WERI-Rb-1 (cell line): ENCODE data around the gene HIF3A.

Experiments
- DNase-seq: peaks from one replicate; pipeline ENCODE4 v3.0.0-alpha.2; 2020
- H3K27ac ChIP-seq: fragments of 250-450 bp; sonication (Bioruptor Pico); 2 replicates; pipeline ENCODE4 v1.5.1; 2020; ENCODE audit warnings: mild to moderate bottlenecking, moderate library complexity
- H3K27me3 ChIP-seq: fragments of 250-450 bp; sonication (Bioruptor Pico); 2 replicates; pipeline ENCODE4 v1.5.1; 2021; ENCODE audit warnings: mild to moderate bottlenecking, low read depth, moderate library complexity; ENCODE audit not compliant: insufficient read depth, severe bottlenecking
- H3K36me3 ChIP-seq: fragments of 250-450 bp; sonication (Bioruptor Pico); 2 replicates; pipeline ENCODE4 v1.5.1; 2020; ENCODE audit warnings: mild to moderate bottlenecking, moderate library complexity
- H3K4me3 ChIP-seq: 2 replicates; pipeline ENCODE4 v1.5.1; 2011; ENCODE audit warnings: low read depth, mild to moderate bottlenecking, control low read depth, low read length
- H3K9me3 ChIP-seq: fragments of 250-450 bp; sonication (Bioruptor Pico); 2 replicates; pipeline ENCODE4 v1.5.1; 2021; ENCODE audit warnings: mild to moderate bottlenecking, moderate library complexity; ENCODE audit not compliant: severe bottlenecking
- TF ChIP-seq, protein P1 (sequence below): IDR thresholded peaks from 2 replicates; pipeline ENCODE4 v1.5.1; 2011; ENCODE audit warnings: low read depth, mild to moderate bottlenecking, control low read depth, inconsistent platforms, low read length

Gene HIF3A

DNA sequence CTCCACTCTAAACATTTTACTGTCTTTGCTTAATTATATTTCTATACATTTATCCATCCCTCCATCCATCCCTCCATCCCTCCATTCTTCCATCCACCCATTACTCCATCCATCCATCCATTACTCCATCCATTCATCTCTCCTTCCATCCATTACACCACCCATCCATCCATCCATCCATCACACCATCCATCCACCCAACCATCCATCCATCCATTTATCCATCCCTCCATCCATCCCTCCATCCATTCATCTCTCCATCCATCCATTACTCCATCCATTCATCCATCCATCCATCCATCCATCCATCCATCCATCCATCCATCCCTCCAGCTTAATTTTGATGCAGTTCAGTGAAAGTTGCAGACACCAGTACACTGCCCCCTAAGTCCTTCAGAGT lies 5.0 kb upstream of the HIF3A start:
- no peaks in the 10 kb centered on the region for H3K27me3 ChIP-seq
- H3K36me3 ChIP-seq: no peaks in the 10 kb centered on the region
- no peak overlapping the region for H3K27ac ChIP-seq
- no peak for DNase-seq
- TF ChIP-seq, protein P1, sequence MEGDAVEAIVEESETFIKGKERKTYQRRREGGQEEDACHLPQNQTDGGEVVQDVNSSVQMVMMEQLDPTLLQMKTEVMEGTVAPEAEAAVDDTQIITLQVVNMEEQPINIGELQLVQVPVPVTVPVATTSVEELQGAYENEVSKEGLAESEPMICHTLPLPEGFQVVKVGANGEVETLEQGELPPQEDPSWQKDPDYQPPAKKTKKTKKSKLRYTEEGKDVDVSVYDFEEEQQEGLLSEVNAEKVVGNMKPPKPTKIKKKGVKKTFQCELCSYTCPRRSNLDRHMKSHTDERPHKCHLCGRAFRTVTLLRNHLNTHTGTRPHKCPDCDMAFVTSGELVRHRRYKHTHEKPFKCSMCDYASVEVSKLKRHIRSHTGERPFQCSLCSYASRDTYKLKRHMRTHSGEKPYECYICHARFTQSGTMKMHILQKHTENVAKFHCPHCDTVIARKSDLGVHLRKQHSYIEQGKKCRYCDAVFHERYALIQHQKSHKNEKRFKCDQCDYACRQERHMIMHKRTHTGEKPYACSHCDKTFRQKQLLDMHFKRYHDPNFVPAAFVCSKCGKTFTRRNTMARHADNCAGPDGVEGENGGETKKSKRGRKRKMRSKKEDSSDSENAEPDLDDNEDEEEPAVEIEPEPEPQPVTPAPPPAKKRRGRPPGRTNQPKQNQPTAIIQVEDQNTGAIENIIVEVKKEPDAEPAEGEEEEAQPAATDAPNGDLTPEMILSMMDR: no peak
- H3K4me3 ChIP-seq: no peak overlapping the region
- peaks cover 16% of the 10 kb centered on the region for H3K9me3 ChIP-seq

DNA sequence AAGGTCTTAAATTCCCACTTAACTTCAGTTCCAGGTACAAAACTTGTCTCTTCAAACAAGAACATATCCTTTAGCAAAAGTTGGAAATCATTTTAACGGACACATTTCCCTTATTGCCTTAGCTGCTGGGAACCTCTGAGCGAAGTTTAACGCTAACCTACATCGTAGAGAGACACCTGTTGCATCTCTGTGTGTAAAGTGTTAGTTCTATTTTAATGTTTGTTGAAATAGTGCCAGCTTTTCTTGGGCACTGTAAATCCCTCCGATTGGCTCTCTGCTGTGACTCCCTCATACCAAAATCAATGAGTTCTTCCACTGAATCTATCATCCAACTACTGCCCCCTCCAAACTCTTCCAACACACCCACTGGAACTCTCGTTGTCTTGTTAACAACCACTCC lies 2.3 kb upstream of the HIF3A start:
- Histone ChIP-seq H3K27ac (no peak overlapping the region), H3K9me3 (peaks cover 14% of the 10 kb centered on the region), H3K36me3 (no peaks in the 10 kb centered on the region), H3K27me3 (no peaks in the 10 kb centered on the region), H3K4me3 (no peak overlapping the region)
- TF ChIP-seq, protein P1: no peak
- no peak for DNase-seq

DNA sequence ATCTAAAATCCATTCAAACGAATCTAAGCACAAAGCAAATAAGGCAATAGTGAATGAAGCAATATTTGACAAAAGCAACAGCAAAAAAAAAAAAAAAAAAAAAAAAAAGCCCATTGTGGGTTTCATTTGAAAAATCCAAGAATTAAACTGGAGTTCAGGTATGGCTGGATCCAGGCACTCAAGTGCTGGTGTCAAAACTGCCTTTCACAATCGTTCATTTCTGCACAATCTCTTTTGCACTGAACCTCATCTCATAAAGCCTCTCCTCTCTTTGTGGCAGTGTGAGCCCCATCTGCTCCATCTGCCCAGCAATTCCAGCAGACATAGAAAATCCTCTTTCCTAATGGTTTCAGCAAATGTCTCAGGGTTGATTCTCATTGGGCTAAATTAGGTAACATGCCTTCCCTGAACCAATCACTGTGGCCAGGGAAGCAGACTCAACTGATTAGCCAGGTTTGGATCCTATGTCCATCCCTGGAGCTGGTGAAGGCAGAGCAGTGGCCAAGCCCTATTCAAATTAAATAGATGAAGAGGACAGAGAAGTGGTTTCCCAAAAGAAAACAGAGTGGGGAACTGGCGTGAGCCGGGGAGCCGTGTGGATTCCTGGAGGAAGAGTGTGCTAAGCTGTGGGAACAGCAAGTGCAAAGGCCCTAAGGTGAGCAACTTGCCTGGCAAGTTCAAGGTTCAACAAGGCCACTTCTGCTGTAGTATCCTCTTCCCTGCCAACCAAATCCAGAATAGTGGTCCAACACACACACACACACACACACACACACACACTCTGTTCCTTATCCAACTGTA lies 1.2 kb upstream of the HIF3A start:
- H3K36me3 ChIP-seq: no peaks in the 10 kb centered on the region
- H3K9me3 ChIP-seq: peaks cover 7% of the 10 kb centered on the region
- TF ChIP-seq, protein P1: no peak
- H3K4me3 ChIP-seq: no peak overlapping the region
- DNase-seq: peak; percentile 35
- no peak overlapping the region for H3K27ac ChIP-seq
- H3K27me3 ChIP-seq: no peaks in the 10 kb centered on the region

DNA sequence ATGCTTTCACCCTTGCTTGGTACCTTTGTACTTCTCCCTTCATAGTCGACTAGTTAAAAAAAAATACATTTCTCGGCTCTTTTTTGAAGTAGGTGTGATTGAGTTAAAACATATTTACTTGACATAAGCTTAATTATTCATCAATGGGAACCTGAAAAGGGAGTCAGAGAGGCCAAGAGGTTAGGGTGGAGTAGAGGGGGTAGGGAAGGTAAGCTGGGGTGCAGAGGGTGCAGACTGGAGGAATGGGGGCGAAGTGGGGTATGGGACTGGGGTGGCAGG lies 701 bp upstream of the HIF3A start:
- no peak for DNase-seq
- TF ChIP-seq, protein P1: no peak
- Histone ChIP-seq H3K27me3 (no peaks in the 10 kb centered on the region), H3K9me3 (peaks cover 5% of the 10 kb centered on the region), H3K4me3 (no peak overlapping the region), H3K36me3 (no peaks in the 10 kb centered on the region), H3K27ac (no peak overlapping the region)

DNA sequence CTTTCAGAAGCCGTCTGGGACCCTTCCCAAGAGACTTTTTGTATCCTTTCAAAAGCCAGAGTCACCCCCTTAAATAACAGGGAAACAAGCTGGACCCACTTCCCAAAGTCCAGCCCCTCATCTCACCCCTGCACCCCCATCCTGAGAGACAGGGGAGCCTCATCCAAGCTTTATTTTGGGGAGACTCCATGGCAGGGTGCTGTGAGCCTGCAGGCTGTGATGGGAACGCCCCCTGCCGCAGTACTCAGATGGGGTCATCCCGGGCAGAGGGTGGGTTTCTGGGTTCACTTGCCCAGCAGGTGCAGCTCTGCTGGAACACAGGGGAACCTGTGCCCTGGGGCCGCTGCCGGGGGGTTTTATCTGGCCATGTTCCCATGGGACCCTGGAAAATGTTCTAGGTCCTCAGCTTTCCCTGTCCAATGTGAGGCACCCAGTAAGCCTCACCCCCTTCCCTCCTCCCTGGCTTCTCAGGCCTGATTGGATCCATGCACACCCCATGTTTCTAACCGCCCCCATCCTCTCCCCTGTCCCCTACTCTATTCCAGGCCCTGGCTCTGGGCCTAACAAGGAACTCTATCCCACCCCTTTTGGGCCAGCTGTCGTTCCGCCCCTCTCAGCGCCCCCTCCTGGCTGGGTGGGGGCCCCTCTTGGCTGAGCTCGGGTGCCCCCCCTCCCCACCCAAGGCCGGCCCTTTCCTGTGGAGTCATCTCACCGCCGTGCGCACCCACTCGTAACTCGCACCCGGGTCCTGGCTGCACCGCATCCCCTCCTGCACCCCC lies 1.0 kb downstream of the HIF3A start:
- Histone ChIP-seq H3K27ac (no peak overlapping the region), H3K27me3 (no peaks in the 10 kb centered on the region), H3K4me3 (no peak overlapping the region), H3K9me3 (peaks cover 3% of the 10 kb centered on the region), H3K36me3 (no peaks in the 10 kb centered on the region)
- DNase-seq: no peak
- TF ChIP-seq, protein P1: no peak
